Measurements from ENCODE around the gene KCNA10.

The KCNA10 gene

GRCh38 chr1:110501488-110502132 is 17.4 kb downstream of the KCNA10 start:
- TF ChIP-seq ZNF19 (tag by site-specific recombination; IDR thresholded peaks at IDR 0.05; ENCODE audit: low read depth) = no peak
- no peak for TF ChIP-seq ZNF596 (tag by site-specific recombination; IDR thresholded peaks at IDR 0.05)
- no peak for TF ChIP-seq ZNF18 (tag by site-specific recombination; IDR thresholded peaks at IDR 0.05)
- no peak for TF ChIP-seq ZNF677 (tag by site-specific recombination; IDR thresholded peaks at IDR 0.05)
- no peak overlapping the region for H3K27ac ChIP-seq (ENCODE audit: extremely low read depth, low read depth, low read length)
- H3K36me3 ChIP-seq (ENCODE audit: control insufficient read depth in 2 of 2, insufficient read depth in 1 of 2, low read length in 2 of 2) = no peaks in the 10 kb centered on the region
- H3K9me3 ChIP-seq (ENCODE audit: control insufficient read depth, insufficient read depth, low read depth, low read length) = no peaks in the 10 kb centered on the region
- ChIA-PET CTCF (interaction anchor here (0.8 to 7.7 kb wide), 4 partner anchors 37 to 299 kb away, joined by 3 to 215 read pairs (median 3); no protein-coding TSS in a partner anchor), POLR2A (no interaction called here)
- no peaks in the 10 kb centered on the region for H3K4me1 ChIP-seq (ENCODE audit: control insufficient read depth, insufficient read depth, low read length)
- H3K4me3 ChIP-seq (ENCODE audit: low read depth, low read length) = no peak overlapping the region

- CTCF ChIA-PET = interaction anchor here (0.6 to 7.7 kb wide), 13 partner anchors 8 to 380 kb away, joined by 3 to 241 read pairs (median 12); partner anchors contain the start of gene KCNC4
- Histone ChIP-seq H3K27ac (ENCODE audit: extremely low read depth, low read depth, low read length) (no peak overlapping the region), H3K4me3 (ENCODE audit: low read depth, low read length) (no peak overlapping the region), H3K9me3 (ENCODE audit: control insufficient read depth, insufficient read depth, low read depth, low read length) (no peaks in the 10 kb centered on the region), H3K4me1 (ENCODE audit: control insufficient read depth, insufficient read depth, low read length) (no peaks in the 10 kb centered on the region), H3K36me3 (ENCODE audit: control insufficient read depth in 2 of 2, insufficient read depth in 1 of 2, low read length in 2 of 2) (no peaks in the 10 kb centered on the region)
- TF ChIP-seq ZSCAN16 (tag by site-specific recombination; IDR thresholded peaks at IDR 0.05) (no peak), ZNF248 (tag by site-specific recombination; IDR thresholded peaks at IDR 0.05) (no peak), ZNF426 (tag by site-specific recombination; IDR thresholded peaks at IDR 0.05) (no peak), KLF16 (tag by site-specific recombination; IDR thresholded peaks at IDR 0.05) (no peak), ZNF513 (tag by site-specific recombination; IDR thresholded peaks at IDR 0.05) (no peak), ELK4 (IDR thresholded peaks at IDR 0.05; ENCODE audit: borderline replicate concordance, low read depth, low read length) (no peak), MYNN (tag by site-specific recombination; IDR thresholded peaks at IDR 0.05; ENCODE audit: borderline replicate concordance) (no peak)
- POLR2A ChIA-PET = no interaction called here
These were observed 20.7 kb downstream of the KCNA10 start for GRCh38 chr1:110498270-110498669.

GRCh38 chr1:110495926-110496600 is 22.9 kb downstream of the KCNA10 start:
- CTCF ChIA-PET = interaction anchor here (0.5 to 7.7 kb wide), 85 partner anchors 9 to 517 kb away, joined by 3 to 241 read pairs (median 4); partner anchors contain the start of genes KCNC4 and LAMTOR5
- TF ChIP-seq ZSCAN18 (tag by site-specific recombination; IDR thresholded peaks at IDR 0.05) (no peak), ZNF629 (tag by site-specific recombination; IDR thresholded peaks at IDR 0.05) (no peak), ZNF473 (tag by site-specific recombination; IDR thresholded peaks at IDR 0.05) (no peak), ZNF140 (tag by site-specific recombination; IDR thresholded peaks at IDR 0.05) (no peak), ZNF830 (tag by site-specific recombination; IDR thresholded peaks at IDR 0.05; ENCODE audit: low read depth) (no peak), ZNF311 (tag by site-specific recombination; IDR thresholded peaks at IDR 0.05; ENCODE audit: borderline replicate concordance) (no peak), ZNF558 (tag by site-specific recombination; IDR thresholded peaks at IDR 0.05) (no peak), TCF7L2 (IDR thresholded peaks at IDR 0.05; ENCODE audit: borderline replicate concordance, low read depth, low read length) (no peak), ZNF529 (tag by site-specific recombination; IDR thresholded peaks at IDR 0.05; ENCODE audit: insufficient replicate concordance) (no peak), ZNF138 (tag by site-specific recombination; IDR thresholded peaks at IDR 0.05; ENCODE audit: borderline replicate concordance) (no peak), ZNF24 (tag by site-specific recombination; IDR thresholded peaks at IDR 0.05) (no peak), KLF9 (tag by site-specific recombination; IDR thresholded peaks at IDR 0.05; ENCODE audit: low read depth) (no peak), ZNF214 (tag by site-specific recombination; IDR thresholded peaks at IDR 0.05; ENCODE audit: borderline replicate concordance) (no peak)

More at GRCh38 chr1:110495926-110496600, 22.9 kb downstream of the KCNA10 start:
- no peaks in the 10 kb centered on the region for H3K9me3 ChIP-seq (ENCODE audit: control insufficient read depth, insufficient read depth, low read depth, low read length)
- H3K27ac ChIP-seq (ENCODE audit: extremely low read depth, low read depth, low read length) = no peak overlapping the region
- POLR2A ChIA-PET = interaction anchor here (0.9 to 1.7 kb wide), 3 partner anchors 12 to 288 kb away, joined by 3 to 6 read pairs (median 3); no protein-coding TSS in a partner anchor
- no peak overlapping the region for H3K4me3 ChIP-seq (ENCODE audit: low read depth, low read length)
- H3K4me1 ChIP-seq (ENCODE audit: control insufficient read depth, insufficient read depth, low read length) = no peaks in the 10 kb centered on the region
- no peaks in the 10 kb centered on the region for H3K36me3 ChIP-seq (ENCODE audit: control insufficient read depth in 2 of 2, insufficient read depth in 1 of 2, low read length in 2 of 2)
